Measurements from ENCODE around the gene RAD23A. TPM values are rescaled to one million over a fixed set of nuclear protein-coding genes. Genes with fewer than 3 reads are reported as not detected.

Gene RAD23A
- total RNA-seq, 1 donor from 2014 or later = 109 TPM

DNA sequence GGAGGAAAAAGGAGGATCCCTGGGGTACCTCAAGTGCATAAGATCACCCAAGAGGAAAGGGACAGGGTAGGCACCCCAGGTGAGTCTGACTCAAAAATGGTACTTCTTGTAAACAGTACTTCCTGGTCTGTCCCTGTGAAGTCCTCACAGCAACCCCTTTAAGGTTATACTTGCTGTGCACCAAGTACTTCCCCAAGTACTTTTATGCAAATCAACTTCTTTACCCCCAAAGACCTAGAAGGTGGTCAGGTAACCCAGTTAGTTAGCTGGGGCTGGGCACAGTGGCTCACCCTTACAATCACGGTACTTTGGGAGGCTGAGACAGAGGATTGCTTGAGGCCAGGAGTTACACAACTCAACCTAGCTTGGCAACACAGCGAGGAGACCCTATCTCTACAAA lies 4.8 kb upstream of the RAD23A start:
- H3K4me1 ChIP-seq = peaks cover 39% of the 10 kb centered on the region
- TF ChIP-seq, protein P1, sequence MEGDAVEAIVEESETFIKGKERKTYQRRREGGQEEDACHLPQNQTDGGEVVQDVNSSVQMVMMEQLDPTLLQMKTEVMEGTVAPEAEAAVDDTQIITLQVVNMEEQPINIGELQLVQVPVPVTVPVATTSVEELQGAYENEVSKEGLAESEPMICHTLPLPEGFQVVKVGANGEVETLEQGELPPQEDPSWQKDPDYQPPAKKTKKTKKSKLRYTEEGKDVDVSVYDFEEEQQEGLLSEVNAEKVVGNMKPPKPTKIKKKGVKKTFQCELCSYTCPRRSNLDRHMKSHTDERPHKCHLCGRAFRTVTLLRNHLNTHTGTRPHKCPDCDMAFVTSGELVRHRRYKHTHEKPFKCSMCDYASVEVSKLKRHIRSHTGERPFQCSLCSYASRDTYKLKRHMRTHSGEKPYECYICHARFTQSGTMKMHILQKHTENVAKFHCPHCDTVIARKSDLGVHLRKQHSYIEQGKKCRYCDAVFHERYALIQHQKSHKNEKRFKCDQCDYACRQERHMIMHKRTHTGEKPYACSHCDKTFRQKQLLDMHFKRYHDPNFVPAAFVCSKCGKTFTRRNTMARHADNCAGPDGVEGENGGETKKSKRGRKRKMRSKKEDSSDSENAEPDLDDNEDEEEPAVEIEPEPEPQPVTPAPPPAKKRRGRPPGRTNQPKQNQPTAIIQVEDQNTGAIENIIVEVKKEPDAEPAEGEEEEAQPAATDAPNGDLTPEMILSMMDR (IDR thresholded peaks at IDR 0.05) = no peak
- DNase-seq (no peak), ATAC-seq (no peak)
- H3K36me3 ChIP-seq = peaks cover 55% of the 10 kb centered on the region
- H3K9me3 ChIP-seq = no peaks in the 10 kb centered on the region
- H3K4me3 ChIP-seq = peak overlapping the region; percentile 74
- intact Hi-C loops (cut with DNase I) = no loop called here
- no peaks in the 10 kb centered on the region for H3K27me3 ChIP-seq
- no peak overlapping the region for H3K27ac ChIP-seq

DNA sequence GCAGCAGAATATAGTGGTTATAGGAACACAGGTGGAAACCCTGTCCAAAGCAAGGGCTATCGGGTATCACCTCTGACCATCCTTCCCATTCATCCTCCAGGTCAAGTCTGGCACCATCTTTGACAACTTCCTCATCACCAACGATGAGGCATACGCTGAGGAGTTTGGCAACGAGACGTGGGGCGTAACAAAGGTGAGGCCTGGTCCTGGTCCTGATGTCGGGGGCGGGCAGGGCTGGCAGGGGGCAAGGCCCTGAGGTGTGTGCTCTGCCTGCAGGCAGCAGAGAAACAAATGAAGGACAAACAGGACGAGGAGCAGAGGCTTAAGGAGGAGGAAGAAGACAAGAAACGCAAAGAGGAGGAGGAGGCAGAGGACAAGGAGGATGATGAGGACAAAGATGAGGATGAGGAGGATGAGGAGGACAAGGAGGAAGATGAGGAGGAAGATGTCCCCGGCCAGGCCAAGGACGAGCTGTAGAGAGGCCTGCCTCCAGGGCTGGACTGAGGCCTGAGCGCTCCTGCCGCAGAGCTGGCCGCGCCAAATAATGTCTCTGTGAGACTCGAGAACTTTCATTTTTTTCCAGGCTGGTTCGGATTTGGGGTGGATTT lies 2.1 kb upstream of the RAD23A start:
- H3K27ac ChIP-seq = no peak overlapping the region
- H3K4me1 ChIP-seq = peaks cover 47% of the 10 kb centered on the region
- intact Hi-C loops (cut with DNase I) = no loop called here
- H3K9me3 ChIP-seq = no peaks in the 10 kb centered on the region
- ATAC-seq (no peak), DNase-seq (no peak)
- peaks cover 68% of the 10 kb centered on the region for H3K36me3 ChIP-seq
- TF ChIP-seq, protein P1 (IDR thresholded peaks at IDR 0.05) = no peak
- H3K4me3 ChIP-seq = no peak overlapping the region
- no peaks in the 10 kb centered on the region for H3K27me3 ChIP-seq

DNA sequence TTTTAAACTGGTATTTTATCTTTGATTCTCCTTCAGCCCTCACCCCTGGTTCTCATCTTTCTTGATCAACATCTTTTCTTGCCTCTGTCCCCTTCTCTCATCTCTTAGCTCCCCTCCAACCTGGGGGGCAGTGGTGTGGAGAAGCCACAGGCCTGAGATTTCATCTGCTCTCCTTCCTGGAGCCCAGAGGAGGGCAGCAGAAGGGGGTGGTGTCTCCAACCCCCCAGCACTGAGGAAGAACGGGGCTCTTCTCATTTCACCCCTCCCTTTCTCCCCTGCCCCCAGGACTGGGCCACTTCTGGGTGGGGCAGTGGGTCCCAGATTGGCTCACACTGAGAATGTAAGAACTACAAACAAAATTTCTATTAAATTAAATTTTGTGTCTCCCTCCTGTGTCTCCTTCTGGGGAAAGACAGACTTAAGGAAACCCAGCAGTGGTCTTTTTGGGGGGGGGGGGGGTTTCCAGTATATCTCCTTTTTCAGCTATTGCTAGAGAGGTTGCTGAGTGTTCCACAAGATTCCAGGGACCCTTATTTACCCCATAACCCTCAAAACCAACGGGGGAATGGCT lies 1.5 kb upstream of the RAD23A start:
- no peak overlapping the region for H3K4me3 ChIP-seq
- H3K9me3 ChIP-seq = no peaks in the 10 kb centered on the region
- H3K4me1 ChIP-seq = peaks cover 47% of the 10 kb centered on the region
- TF ChIP-seq, protein P1 (IDR thresholded peaks at IDR 0.05) = no peak
- no peak for DNase-seq
- no peaks in the 10 kb centered on the region for H3K27me3 ChIP-seq
- peaks cover 75% of the 10 kb centered on the region for H3K36me3 ChIP-seq
- intact Hi-C loops (cut with DNase I) = no loop called here
- peak overlapping the region; percentile 92 for H3K27ac ChIP-seq
- no peak for ATAC-seq

DNA sequence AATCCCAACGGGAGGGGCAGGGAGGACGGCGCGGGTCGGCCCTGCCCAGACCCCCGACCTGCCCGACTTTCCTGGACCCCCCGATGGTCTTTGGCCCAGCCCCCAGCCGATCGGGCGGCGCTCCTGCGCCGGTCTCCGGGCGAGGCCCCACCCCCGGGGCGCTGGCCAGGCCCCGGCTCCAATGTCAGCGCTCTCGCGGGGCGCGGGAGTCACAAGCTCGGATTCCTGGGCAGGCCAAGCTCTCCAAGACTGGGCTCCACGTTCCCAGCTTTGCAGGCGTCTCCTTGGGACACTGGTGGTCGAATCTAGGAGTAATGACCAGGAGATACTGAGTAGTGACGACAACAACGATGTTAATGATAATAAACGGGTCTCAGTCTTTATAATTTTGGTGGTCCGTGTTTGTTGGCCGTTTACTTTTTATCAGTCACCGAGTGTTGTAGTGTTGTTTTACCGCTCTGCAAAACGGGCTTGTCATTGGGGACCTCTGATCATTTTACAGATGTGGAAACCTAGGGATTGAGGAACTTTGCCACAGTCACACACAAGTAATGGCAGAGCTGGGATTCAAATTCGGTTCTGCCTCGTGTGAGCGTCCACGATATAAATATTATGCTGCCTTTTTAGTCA lies 545 bp downstream of the RAD23A start:
- Histone ChIP-seq H3K36me3 (peaks cover 75% of the 10 kb centered on the region), H3K27me3 (no peaks in the 10 kb centered on the region), H3K9me3 (no peaks in the 10 kb centered on the region), H3K27ac (peak overlapping the region; percentile 92), H3K4me1 (peaks cover 31% of the 10 kb centered on the region), H3K4me3 (peak overlapping the region; percentile 86)
- peak; percentile 83 for ATAC-seq
- TF ChIP-seq, protein P1 (IDR thresholded peaks at IDR 0.05) = no peak
- DNase-seq = peak; percentile 89
- intact Hi-C loops (cut with DNase I) = no loop called here

DNA sequence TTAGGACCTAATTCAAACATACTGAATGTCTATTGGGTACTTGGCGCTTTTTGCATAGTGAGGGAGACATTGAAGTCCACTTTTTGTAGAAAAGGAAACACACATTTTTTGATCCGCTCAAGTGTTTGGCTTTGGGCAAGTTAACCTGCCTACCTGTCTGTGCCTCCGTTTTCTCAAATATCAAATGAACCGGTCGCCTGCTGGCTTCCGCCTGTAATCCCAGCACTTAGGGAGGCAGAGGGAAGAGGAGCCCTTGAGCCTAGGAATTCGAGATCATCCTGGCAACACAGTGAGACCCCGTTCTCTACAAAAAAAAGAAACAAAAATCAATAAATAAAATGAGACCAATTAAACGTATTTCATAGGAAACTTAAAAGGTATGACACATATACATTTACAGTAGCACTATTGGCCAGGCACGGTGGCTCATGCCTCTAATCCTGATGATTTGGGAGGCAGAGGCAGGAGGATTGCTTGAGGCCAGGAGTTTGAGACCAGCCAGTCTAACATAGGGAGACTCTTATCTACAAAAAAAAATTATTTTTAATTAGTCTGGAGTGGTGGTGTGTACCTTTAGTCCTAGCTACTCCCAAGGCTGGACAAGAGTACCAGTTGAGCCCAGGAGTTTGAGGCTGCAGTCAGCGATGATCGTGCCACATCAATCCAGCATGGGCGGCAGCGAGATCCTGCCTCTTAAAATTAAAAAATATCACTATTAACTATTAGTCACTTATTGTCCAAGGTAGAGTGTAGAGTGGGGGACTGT lies 1.3 kb downstream of the RAD23A start:
- H3K9me3 ChIP-seq = no peaks in the 10 kb centered on the region
- ATAC-seq = no peak
- peaks cover 24% of the 10 kb centered on the region for H3K4me1 ChIP-seq
- intact Hi-C loops (cut with DNase I) = no loop called here
- TF ChIP-seq, protein P1 (IDR thresholded peaks at IDR 0.05) = no peak
- peak overlapping the region; percentile 86 for H3K4me3 ChIP-seq
- DNase-seq = no peak
- peak overlapping the region; percentile 92 for H3K27ac ChIP-seq
- H3K36me3 ChIP-seq = peaks cover 75% of the 10 kb centered on the region
- no peaks in the 10 kb centered on the region for H3K27me3 ChIP-seq

All from upper lobe of right lung (tissue), 1 donor.